K562 (cell line): ENCODE measurements around the gene C4orf36. TPM values are rescaled to one million over a fixed set of nuclear protein-coding genes. Genes with fewer than 3 reads are reported as not detected.

Experiments
- ATAC-seq: fragments of 200-7000 bp; cut with Tn5 transposase; 3 replicates; pipeline ENCODE4 v1.9.1; 2020; ENCODE audit warnings: moderate library complexity
- BruUV-seq: library from RNA; stranded (reverse); fragments of 400-500 nt; replicated peaks from 2 replicates; lab custom pipeline; 2021; lab: Mats Ljungman, UMichigan
- CTCF ChIA-PET: fragments of 300-600 bp; formaldehyde crosslinking; extraction: SDS; loops from one replicate; lab custom pipeline; 2021; ENCODE audit warnings: low intra/inter-chr PET ratio; lab: Yijun Ruan, JAX
- POLR2A ChIA-PET: fragments of 300-600, 350-650 bp; sonication (Branson Sonifier 250); formaldehyde crosslinking; extraction: SDS; loops from one replicate; lab custom pipeline; 2021; ENCODE audit warnings: antibody characterized with exemption, inconsistent platforms; lab: Yijun Ruan, JAX
- DNase-seq, 4 experiments: peaks; one replicate each; pipeline versions ENCODE4 v3.0.0 to v3.0.0-alpha.2; 2011 to 2018; ENCODE audit warnings: low spot score in 3 of 4, mixed read lengths in 3 of 4; ENCODE audit errors: extremely low read depth in 1 of 4
- FAIRE-seq: peaks from 2 replicates; lab custom pipeline; 2011; peaks lifted over from hg19 to GRCh38; lab: Jason Lieb, UNC
- H2AFZ ChIP-seq: 2 replicates; pipeline ENCODE4 v1.6.0; 2011; ENCODE audit warnings: low read depth, low read length, control low read depth, inconsistent platforms
- H3K27ac ChIP-seq: fragments of 200-600 bp; 3 replicates; pipeline ENCODE4 v1.8.0; 2011; ENCODE audit warnings: low read depth, mild to moderate bottlenecking, control low read depth, inconsistent platforms, low read length, moderate library complexity, mixed read lengths; ENCODE audit errors: extremely low read depth
- H3K27me3 ChIP-seq, 2 experiments: fragments of 300-600 bp in 1 of 2; 2 replicates in 1 of 2; 3 replicates in 1 of 2; pipeline versions ENCODE4 v1.6.0 to v1.8.0; 2011; ENCODE audit warnings: inconsistent platforms in 2 of 2, low read length in 2 of 2, mild to moderate bottlenecking in 1 of 2, mixed read lengths in 1 of 2, moderate library complexity in 1 of 2; ENCODE audit not compliant: control insufficient read depth in 2 of 2, insufficient read depth in 2 of 2
- H3K36me3 ChIP-seq: fragments of 300-600 bp; 3 replicates; pipeline ENCODE4 v1.8.0; 2011; ENCODE audit warnings: mild to moderate bottlenecking, low read length, inconsistent platforms; ENCODE audit not compliant: control insufficient read depth, insufficient read depth
- H3K4me1 ChIP-seq, 2 experiments: fragments of 200-600 bp in 1 of 2; replicated peaks in 1 of 2; 2 replicates in 1 of 2; 3 replicates in 1 of 2; pipeline versions ENCODE4 v1.5.1 to v1.8.0; 2011; ENCODE audit warnings: inconsistent platforms in 2 of 2, low read length in 2 of 2, mild to moderate bottlenecking in 1 of 2, mixed read lengths in 1 of 2, moderate library complexity in 1 of 2; ENCODE audit not compliant: control insufficient read depth in 2 of 2, insufficient read depth in 2 of 2
- H3K4me2 ChIP-seq: 2 replicates; pipeline ENCODE4 v1.6.1; 2011; ENCODE audit warnings: low read length, control low read depth, inconsistent platforms, mixed read lengths; ENCODE audit not compliant: insufficient read depth
- H3K4me3 ChIP-seq: fragments of 200-600 bp; sonication (generic), shearing (Covaris generic); 2 replicates; pipeline ENCODE4 v1.5.1; 2016; ENCODE audit warnings: control low read depth, inconsistent platforms
- H3K79me2 ChIP-seq: fragments of 200-600 bp; 3 replicates; pipeline ENCODE4 v1.8.0; 2011; ENCODE audit warnings: low read length, inconsistent platforms; ENCODE audit not compliant: control insufficient read depth, insufficient read depth
- H3K9ac ChIP-seq, 2 experiments: 2 replicates each; pipeline versions ENCODE4 v1.6.0 to v1.6.1; 2011; ENCODE audit warnings: low read depth in 2 of 2, low read length in 2 of 2, control low read depth in 1 of 2, inconsistent platforms in 1 of 2, mild to moderate bottlenecking in 1 of 2, mixed read lengths in 1 of 2; ENCODE audit not compliant: insufficient read depth in 1 of 2
- H3K9me1 ChIP-seq: one replicate; pipeline ENCODE4 v1.6.0; 2011; ENCODE audit warnings: inconsistent platforms, mild to moderate bottlenecking, low read length, moderate library complexity; ENCODE audit not compliant: control insufficient read depth, insufficient read depth
- H3K9me3 ChIP-seq: replicated peaks from 2 replicates; pipeline ENCODE4 v1.5.1; 2011; ENCODE audit warnings: low read depth, low read length, inconsistent platforms; ENCODE audit not compliant: control insufficient read depth, insufficient read depth
- H4K20me1 ChIP-seq: replicated peaks from 2 replicates; pipeline ENCODE4 v1.6.1; 2011; ENCODE audit warnings: low read length, inconsistent platforms, mixed read lengths; ENCODE audit not compliant: control insufficient read depth, insufficient read depth
- HNRNPUL1 ChIP-seq: fragments of 200-400 bp; formaldehyde crosslinking; IDR thresholded peaks from 2 replicates; pipeline ENCODE4 v1.6.1; 2017; ENCODE audit warnings: low read length
- NFIC ChIP-seq: fragments of 450-650 bp; IDR thresholded peaks from 2 replicates; pipeline ENCODE4 v1.6.1; 2017; ENCODE audit warnings: mild to moderate bottlenecking, inconsistent platforms
- STAG1 ChIP-seq: sonication (generic); formaldehyde crosslinking; IDR thresholded peaks from 2 replicates; pipeline ENCODE4 v1.5.0; 2020; ENCODE audit warnings: missing genetic modification reagents, borderline replicate concordance
- ZNF121 ChIP-seq: sonication (generic); formaldehyde crosslinking; conservative IDR thresholded peaks from 2 replicates; pipeline ENCODE4 v1.8.0; 2022; ENCODE audit warnings: missing genetic modification reagents
- WGBS: fragments of 100-300 bp; shearing (Covaris generic); methylation state at CpG from one replicate; pipeline ENCODE4 v1.1.6; 2016; ENCODE audit warnings: low coverage, mixed read lengths; ENCODE audit not compliant: insufficient coverage; ENCODE audit errors: missing lambda C conversion rate; 5-methylcytosine and 5-hydroxymethylcytosine counted together
- in situ Hi-C: fragments of 300-500 bp; cut with MboI; formaldehyde crosslinking; loops from 4 replicates; pipeline ENCODE4 v1.15.0; 2018; ENCODE audit warnings: inconsistent platforms, mixed read lengths
- intact Hi-C: fragments of 100-400 bp; cut with micrococcal nuclease; formaldehyde crosslinking; loops from 2 replicates; pipeline ENCODE4 v1.14.2; 2022
- polyA plus RNA-seq, 8 experiments: library from polyadenylated mRNA; depleted of rRNA in 4 of 8; stranded (reverse) in 5 of 8; unstranded in 3 of 8; fragments of >200 nt; fragmentation: Nextera tagmentation in 2 of 8; fragmentation: Illumina TruSeq in 1 of 8; extraction: Ambion mirVana in 2 of 8; extraction: Trizol in 1 of 8; gene quantifications; 2 replicates each; pipeline versions ENCODE4 v1.2.1 to v1.2.3, GENCODE V29; 2011 to 2014; ENCODE audit warnings: inconsistent platforms in 1 of 8, missing spikeins in 1 of 8
- total RNA-seq, 7 experiments: library from RNA; depleted of rRNA in 6 of 7; stranded (reverse); fragments of >200 nt in 6 of 7; fragmentation: Illumina TruSeq in 2 of 7; extraction: Trizol in 2 of 7; gene quantifications; 2 replicates each; pipeline versions ENCODE4 v1.2.1 to v1.2.3, GENCODE V29; 2011 to 2021; ENCODE audit warnings: low replicate concordance in 1 of 7
- TF ChIP-seq, protein P1 (sequence below), 3 experiments: fragments of 200-800 bp in 1 of 3; fragments of 250-450 bp in 1 of 3; fragments of 450-650 bp in 1 of 3; sonication (Bioruptor Pico) in 1 of 3; sonication (Bioruptor generic) in 1 of 3; formaldehyde crosslinking in 1 of 3; IDR thresholded peaks; 2 replicates each; pipeline versions ENCODE4 v1.6.1 to v1.8.0; 2016 to 2022; ENCODE audit warnings: mild to moderate bottlenecking in 2 of 3, missing genetic modification characterization in 2 of 3, missing compliant biosample characterization in 1 of 3, moderate library complexity in 1 of 3
- TF ChIP-seq, protein P2 (sequence below): fragments of 250-450 bp; sonication (Bioruptor Pico); IDR thresholded peaks from 2 replicates; pipeline ENCODE4 v1.6.1; 2021; ENCODE audit warnings: mild to moderate bottlenecking
- TF ChIP-seq, protein P3 (sequence below): IDR thresholded peaks from 3 replicates; pipeline ENCODE4 v1.6.1; 2011; ENCODE audit warnings: borderline replicate concordance, mild to moderate bottlenecking, moderate library complexity; ENCODE audit not compliant: insufficient read length; ENCODE audit errors: extremely low read depth

C4orf36 gene
- total and polyA plus RNA-seq, 9 of the 15 experiments (the other 6 are each of a cell fraction or from before 2014, with no cell fraction given), result 0.14 to 0.45 (median 0.20) TPM; not detected in 5

DNA sequence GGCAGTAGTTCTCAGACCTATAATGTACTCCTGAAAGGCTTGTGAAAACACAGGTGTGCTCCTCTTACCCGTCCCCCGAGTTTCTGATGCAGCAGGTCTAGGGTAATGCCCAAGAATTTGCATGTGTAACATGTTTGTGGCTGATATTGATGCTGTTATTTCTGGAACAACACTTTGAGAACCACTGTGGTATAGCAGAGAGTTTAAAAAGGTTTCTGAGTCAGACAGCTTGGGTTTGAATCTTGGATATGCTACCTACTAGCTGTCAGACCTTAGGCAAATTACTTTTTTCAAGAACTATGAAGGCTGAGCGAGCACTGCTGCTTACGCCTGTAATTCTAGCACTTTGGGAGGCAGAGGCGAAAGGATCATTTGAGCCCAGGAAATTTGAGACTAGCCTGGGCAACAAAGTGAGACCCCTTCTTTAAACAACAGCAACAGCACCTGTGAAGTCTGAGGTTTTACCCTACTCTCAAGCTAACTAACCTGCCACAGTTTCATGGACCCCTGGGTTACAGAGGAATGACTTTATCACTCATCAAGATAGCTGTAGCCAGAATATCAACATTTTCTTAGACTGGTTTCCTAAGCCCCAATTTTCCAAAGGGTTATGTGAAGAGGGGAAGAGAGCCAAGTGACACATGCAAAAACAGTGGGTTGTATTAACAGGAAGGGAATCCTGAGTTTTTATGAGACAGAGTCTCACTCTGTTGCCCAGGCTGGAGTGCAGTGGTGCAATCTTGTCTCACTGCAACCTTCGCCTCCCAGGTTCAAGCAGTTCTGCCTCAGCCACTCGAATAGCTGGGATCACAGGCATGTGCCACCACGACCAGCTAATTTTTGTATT is 47.7 kb upstream of the C4orf36 start:
- TF ChIP-seq STAG1 (CRISPR knock-in tag), result no peak
- TF ChIP-seq NFIC, result no peak
- TF ChIP-seq, protein P1, sequence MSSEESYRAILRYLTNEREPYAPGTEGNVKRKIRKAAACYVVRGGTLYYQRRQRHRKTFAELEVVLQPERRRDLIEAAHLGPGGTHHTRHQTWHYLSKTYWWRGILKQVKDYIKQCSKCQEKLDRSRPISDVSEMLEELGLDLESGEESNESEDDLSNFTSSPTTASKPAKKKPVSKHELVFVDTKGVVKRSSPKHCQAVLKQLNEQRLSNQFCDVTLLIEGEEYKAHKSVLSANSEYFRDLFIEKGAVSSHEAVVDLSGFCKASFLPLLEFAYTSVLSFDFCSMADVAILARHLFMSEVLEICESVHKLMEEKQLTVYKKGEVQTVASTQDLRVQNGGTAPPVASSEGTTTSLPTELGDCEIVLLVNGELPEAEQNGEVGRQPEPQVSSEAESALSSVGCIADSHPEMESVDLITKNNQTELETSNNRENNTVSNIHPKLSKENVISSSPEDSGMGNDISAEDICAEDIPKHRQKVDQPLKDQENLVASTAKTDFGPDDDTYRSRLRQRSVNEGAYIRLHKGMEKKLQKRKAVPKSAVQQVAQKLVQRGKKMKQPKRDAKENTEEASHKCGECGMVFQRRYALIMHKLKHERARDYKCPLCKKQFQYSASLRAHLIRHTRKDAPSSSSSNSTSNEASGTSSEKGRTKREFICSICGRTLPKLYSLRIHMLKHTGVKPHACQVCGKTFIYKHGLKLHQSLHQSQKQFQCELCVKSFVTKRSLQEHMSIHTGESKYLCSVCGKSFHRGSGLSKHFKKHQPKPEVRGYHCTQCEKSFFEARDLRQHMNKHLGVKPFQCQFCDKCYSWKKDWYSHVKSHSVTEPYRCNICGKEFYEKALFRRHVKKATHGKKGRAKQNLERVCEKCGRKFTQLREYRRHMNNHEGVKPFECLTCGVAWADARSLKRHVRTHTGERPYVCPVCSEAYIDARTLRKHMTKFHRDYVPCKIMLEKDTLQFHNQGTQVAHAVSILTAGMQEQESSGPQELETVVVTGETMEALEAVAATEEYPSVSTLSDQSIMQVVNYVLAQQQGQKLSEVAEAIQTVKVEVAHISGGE (CRISPR knock-in tag; IDR thresholded peaks at IDR 0.05), result no peak
- peak; percentile 56 for TF ChIP-seq ZNF121 (CRISPR knock-in tag)
- TF ChIP-seq, protein P2, sequence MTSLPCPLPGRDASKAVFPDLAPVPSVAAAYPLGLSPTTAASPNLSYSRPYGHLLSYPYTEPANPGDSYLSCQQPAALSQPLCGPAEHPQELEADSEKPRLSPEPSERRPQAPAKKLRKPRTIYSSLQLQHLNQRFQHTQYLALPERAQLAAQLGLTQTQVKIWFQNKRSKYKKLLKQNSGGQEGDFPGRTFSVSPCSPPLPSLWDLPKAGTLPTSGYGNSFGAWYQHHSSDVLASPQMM, result no peak
- TF ChIP-seq, protein P3, sequence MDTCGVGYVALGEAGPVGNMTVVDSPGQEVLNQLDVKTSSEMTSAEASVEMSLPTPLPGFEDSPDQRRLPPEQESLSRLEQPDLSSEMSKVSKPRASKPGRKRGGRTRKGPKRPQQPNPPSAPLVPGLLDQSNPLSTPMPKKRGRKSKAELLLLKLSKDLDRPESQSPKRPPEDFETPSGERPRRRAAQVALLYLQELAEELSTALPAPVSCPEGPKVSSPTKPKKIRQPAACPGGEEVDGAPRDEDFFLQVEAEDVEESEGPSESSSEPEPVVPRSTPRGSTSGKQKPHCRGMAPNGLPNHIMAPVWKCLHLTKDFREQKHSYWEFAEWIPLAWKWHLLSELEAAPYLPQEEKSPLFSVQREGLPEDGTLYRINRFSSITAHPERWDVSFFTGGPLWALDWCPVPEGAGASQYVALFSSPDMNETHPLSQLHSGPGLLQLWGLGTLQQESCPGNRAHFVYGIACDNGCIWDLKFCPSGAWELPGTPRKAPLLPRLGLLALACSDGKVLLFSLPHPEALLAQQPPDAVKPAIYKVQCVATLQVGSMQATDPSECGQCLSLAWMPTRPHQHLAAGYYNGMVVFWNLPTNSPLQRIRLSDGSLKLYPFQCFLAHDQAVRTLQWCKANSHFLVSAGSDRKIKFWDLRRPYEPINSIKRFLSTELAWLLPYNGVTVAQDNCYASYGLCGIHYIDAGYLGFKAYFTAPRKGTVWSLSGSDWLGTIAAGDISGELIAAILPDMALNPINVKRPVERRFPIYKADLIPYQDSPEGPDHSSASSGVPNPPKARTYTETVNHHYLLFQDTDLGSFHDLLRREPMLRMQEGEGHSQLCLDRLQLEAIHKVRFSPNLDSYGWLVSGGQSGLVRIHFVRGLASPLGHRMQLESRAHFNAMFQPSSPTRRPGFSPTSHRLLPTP, result no peak
- no peak for TF ChIP-seq HNRNPUL1
- ChIA-PET CTCF (no interaction called here), POLR2A (interaction anchor here (0.5 to 3.6 kb wide), 3 partner anchors 14 to 277 kb away, joined by 3 to 21 read pairs (median 4); no protein-coding TSS in a partner anchor)
- ATAC-seq, result no peak
- 0 out of 3 replicates have a peak, but pooled peaks cover 4% of the 10 kb centered on the region for H3K36me3 ChIP-seq
- no peak overlapping the region for H3K4me3 ChIP-seq
- intact Hi-C loops, result loop anchor here (5.0 kb wide), 1 partner anchor 112 kb away; no protein-coding TSS in a partner anchor
- in situ Hi-C loops, result loop anchor here (5.0 kb wide), 1 partner anchor 67 kb away; no protein-coding TSS in a partner anchor
- H2AFZ ChIP-seq, result peak overlapping the region; percentile 16; the same call in 1 of the 2 replicates
- FAIRE-seq, result peak; percentile 48
- peak overlapping the region; percentile 54 for H3K27ac ChIP-seq
- H3K79me2 ChIP-seq, result peaks cover 96% of the 10 kb centered on the region
- WGBS, result 39% methylated on average over 8 of the region's 8 CpGs
- DNase-seq, result no peak
- H3K4me2 ChIP-seq, result peak overlapping the region; percentile 57
- no peaks in the 10 kb centered on the region; the same call in 1 of the 2 replicates for H4K20me1 ChIP-seq
- no peaks in the 10 kb centered on the region for H3K27me3 ChIP-seq
- H3K9ac ChIP-seq, result peak overlapping the region; percentile 20 to 24; a peak in 1 of 4 replicates
- H3K4me1 ChIP-seq, result peaks cover 17 to 47% of the 10 kb centered on the region in 2 experiments
- no peaks in the 10 kb centered on the region for H3K9me3 ChIP-seq
- BruUV-seq, result no TSS peak
- H3K9me1 ChIP-seq, result no peaks in the 10 kb centered on the region
